SIG-M5 treated with dmso at 0.1 percent for 504 hours (cell line): ENCODE measurements around the gene KLK1.
A peak's percentile ranks its signal among the peaks of the same experiment; 100 is the strongest.
"Not testable (repeated sequence)": the region's sequence is repeated elsewhere in the genome, so short reads cannot be mapped to it uniquely, and the experiment has no call there.

Experiments
- DNase-seq: peaks from one replicate; lab custom pipeline; 2025; ENCODE audit not compliant: unreplicated experiment; lab: John Stamatoyannopoulos, UW

KLK1 gene

GRCh38 chr19:50794074-50794875, 29.3 kb downstream of the KLK1 start:
- DNase-seq = peak; percentile 52

- DNase-seq = no peak
Measured at GRCh38 chr19:50793558-50794065, 30.0 kb downstream of the KLK1 start.

DNA sequence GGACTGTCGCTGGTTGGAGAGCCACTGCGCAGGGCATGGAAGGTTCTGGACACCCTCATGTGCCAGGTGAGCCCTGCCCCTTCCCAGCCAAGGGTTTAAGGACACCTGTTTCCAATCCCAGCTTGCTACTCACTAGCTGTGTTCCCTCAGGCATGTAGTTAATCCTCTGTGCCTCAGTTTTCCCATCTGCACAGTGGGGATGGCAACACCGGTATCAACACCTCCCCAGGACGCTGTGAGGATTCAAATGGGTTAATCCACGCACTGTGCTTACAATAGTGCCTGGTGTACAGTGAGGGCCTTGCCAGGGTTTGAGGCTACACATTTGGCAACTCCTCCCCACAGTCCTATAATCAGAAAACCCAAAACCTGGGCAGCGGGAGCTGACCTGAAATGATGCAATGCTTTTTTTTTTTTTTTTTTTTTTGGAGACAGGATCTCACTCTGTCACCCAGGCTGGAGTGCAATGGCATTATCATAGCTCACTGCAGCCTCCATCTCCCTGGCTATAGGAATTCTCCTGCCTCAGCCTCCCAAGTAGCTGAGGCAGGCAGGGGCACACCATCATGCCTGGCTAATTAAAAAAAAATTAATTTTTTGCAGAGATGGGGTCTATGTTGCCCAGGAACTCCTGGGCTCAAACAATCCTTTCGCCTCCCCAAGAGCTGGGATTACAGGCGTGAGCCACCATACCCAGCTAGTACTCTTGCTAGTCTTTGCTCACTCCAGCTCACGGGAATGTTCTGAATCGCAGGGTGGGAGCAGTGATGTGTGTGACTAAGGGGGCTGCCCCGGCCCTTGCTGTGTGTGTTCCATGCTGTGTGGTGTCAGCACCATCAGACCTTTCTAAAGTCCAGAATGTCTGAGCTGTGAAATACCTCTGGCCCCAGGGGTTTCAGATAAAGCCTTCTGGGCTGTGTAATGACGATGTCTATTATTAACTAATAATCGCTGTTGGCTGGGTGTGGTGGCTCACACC, 31.0 kb downstream of the KLK1 start:
- DNase-seq = no peak

DNA sequence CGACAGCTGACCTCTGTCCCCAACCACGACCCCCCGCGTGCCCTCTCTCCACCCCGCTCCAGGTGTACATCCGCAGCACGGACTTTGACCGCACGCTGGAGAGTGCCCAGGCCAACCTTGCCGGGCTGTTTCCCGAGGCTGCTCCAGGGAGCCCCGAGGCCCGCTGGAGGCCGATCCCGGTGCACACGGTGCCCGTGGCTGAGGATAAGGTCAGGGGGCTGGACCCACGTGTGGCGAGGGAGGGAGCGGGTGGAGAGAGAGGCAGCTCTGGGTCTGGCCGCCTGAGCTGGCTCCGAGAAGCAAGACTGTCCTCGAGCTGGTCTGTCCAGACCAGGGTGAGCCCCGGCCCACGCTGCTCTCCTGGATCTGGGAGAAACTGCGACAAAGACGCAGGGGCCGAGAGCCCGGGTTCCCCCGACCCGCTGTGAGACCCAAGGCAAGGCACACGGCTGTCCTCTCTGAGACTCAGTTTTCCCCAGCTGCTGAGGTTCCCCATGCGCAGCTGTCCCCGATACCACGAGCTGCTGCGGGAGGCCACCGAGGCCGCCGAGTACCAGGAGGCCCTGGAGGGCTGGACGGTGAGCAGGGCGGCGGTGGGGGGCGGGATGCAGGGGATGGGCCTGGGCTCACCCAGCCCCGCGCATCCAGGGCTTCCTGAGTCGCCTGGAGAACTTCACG, 31.9 kb downstream of the KLK1 start:
- DNase-seq = no peak

GRCh38 chr19:50790922-50791467, 32.6 kb downstream of the KLK1 start:
- no peak for DNase-seq

DNA sequence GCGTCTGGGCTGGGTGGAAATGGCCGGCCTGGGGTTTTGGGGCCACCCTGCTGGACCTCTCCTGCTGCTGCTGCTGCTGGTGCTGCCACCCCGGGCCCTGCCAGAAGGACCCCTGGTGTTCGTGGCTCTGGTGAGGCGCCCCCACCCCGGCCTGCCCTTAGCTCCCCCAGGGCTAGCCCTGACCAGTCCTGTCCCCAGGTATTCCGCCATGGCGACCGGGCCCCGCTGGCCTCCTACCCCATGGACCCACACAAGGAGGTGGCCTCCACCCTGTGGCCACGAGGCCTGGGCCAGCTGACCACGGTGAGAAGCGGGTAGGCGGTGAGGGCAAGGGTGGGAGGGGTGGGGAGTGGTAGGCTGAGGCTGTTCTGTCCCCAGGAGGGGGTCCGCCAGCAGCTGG, 33.2 kb downstream of the KLK1 start, which contains the start of gene ACP4:
Gene ACP4, plus strand, starts transcription at position 20 of the 400 bp plus-strand sequence. Its CDS starts 0 bp downstream, at position 20.
- DNase-seq = no peak

GRCh38 chr19:50785329-50785728, 38.3 kb downstream of the KLK1 start:
- DNase-seq = no peak

GRCh38 chr19:50784710-50785109, 38.9 kb downstream of the KLK1 start:
- no peak for DNase-seq

GRCh38 chr19:50783848-50784152, 39.8 kb downstream of the KLK1 start:
- DNase-seq = not testable (repeated sequence)

GRCh38 chr19:50780753-50781435, 42.7 kb downstream of the KLK1 start:
- no peak for DNase-seq

- no peak for DNase-seq
Measured at GRCh38 chr19:50779504-50780457, 43.8 kb downstream of the KLK1 start.

DNA sequence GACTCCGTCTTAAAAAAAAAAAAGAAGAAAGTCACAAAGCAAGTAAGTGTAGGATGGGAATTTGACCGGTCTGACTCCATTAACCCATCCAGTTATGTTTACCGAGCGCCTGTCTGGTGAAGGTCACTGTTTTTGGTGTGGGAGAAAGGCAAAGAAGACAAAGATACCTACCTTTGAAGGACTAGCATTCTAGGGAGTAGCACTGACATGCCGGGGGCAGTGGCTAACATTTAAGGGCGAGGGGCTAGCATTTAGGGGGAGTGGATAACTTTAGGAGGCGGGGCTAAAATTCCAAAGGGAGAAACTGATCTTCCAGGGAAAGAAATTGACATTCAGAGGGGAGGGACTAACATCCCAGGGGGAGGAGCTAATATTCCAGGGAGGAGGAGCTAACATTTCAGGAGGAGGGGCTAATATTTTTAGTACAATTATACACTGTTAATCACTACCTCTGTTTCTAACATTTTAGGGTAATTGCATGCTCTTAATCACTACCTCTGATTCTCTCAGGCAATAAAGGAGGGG, 44.6 kb downstream of the KLK1 start:
- no peak for DNase-seq

- DNase-seq = no peak
Measured at GRCh38 chr19:50777830-50778303, 45.7 kb downstream of the KLK1 start.

DNA sequence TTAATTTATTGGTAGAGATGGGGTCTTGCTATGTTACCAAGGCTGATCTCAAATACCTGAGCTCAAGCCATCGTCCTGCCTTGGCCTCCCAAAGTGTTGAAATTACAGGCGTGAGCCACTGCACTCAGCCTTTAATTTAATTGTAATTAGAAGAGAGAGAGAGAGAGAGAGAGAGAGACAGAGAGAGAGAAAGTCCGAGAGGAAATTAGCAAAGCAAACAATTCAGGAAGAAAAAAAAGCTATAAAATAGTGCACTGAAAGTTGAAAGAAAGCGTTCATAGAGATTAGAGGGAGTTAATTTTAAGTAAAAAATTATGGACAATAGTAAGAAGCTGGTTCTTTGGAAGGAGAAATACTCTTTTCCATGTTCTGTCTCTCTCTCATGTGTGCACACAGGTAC, 46.3 kb downstream of the KLK1 start:
- no peak for DNase-seq

GRCh38 chr19:50776131-50776530, 47.5 kb downstream of the KLK1 start:
- DNase-seq = no peak

DNA sequence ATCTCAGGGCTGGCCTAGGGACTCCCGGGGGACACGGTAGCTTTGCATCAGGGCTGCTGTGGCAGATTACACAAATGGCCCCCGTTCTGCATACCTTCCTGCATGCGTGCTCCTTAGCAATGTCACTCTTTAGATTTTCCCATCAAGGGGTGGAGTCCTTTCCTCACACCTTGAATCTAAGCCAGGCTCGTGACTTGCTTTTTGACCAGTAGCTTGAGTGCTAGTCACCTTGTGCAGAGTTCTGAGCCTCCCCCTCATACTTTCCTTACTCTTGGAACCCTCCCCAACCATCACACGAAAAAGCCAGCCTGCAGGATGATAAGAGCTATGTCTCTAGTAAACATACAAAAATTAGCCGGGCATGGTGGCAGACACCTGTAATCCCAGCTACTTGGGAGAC, 50.1 kb downstream of the KLK1 start:
- not testable (repeated sequence) for DNase-seq

- DNase-seq = not testable (repeated sequence)
Measured at GRCh38 chr19:50772912-50773311, 50.7 kb downstream of the KLK1 start.

DNA sequence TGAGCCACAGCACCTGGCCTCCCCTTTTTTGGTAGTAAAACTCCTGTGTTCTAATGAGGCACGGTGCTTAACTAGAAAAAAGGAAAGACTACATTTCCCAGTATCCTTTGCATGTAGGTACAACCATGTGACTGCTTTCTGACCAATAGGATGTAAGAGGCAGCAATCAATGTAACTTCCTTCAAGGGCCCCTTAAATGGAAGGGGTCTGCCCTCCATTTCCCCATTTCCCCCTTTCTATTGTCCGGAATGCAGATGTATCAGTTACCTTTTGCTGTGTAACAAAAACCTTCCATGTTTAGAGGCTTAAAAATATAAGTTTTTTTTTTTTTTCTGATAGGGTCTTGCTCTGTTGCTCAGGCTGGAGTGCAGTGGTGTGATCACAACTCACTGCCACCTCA, 51.1 kb downstream of the KLK1 start:
- DNase-seq = peak; percentile 46

DNA sequence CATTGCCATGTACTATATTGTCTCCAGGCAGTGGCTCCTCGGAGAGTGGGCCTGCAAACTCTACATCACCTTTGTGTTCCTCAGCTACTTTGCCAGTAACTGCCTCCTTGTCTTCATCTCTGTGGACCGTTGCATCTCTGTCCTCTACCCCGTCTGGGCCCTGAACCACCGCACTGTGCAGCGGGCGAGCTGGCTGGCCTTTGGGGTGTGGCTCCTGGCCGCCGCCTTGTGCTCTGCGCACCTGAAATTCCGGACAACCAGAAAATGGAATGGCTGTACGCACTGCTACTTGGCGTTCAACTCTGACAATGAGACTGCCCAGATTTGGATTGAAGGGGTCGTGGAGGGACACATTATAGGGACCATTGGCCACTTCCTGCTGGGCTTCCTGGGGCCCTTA, 52.7 kb downstream of the KLK1 start:
- no peak for DNase-seq
